Parathyroid adenoma (tissue), 2 donors: ENCODE results near the gene LINGO3.

Source experiments
- H2AFZ ChIP-seq: fragments of 300-600 bp; sonication (generic); one replicate; pipeline ENCODE4 v1.7.0; 2017; ENCODE audit warnings: antibody characterized with exemption, mild to moderate bottlenecking
- H3K27ac ChIP-seq: fragments of 300-600 bp; sonication (generic); one replicate; pipeline ENCODE4 v1.7.0; 2017
- H3K27me3 ChIP-seq: fragments of 300-600 bp; sonication (generic); one replicate; pipeline ENCODE4 v1.7.0; 2017; ENCODE audit warnings: low read length; ENCODE audit not compliant: control insufficient read depth, insufficient read depth
- H3K36me3 ChIP-seq: fragments of 300-600 bp; sonication (generic); one replicate; pipeline ENCODE4 v1.7.0; 2017; ENCODE audit warnings: low read length; ENCODE audit not compliant: control insufficient read depth, insufficient read depth
- H3K4me1 ChIP-seq: fragments of 300-600 bp; sonication (generic); one replicate; pipeline ENCODE4 v1.7.0; 2017; ENCODE audit warnings: control low read depth
- H3K4me2 ChIP-seq: fragments of 300-600 bp; sonication (generic); one replicate; pipeline ENCODE4 v1.7.0; 2017; ENCODE audit warnings: low read length
- H3K4me3 ChIP-seq: fragments of 300-600 bp; sonication (generic); one replicate; pipeline ENCODE4 v1.7.0; 2017; ENCODE audit warnings: low read depth, low read length
- H3K79me2 ChIP-seq: fragments of 300-600 bp; sonication (generic); one replicate; pipeline ENCODE4 v1.7.0; 2017; ENCODE audit warnings: control low read depth
- H3K9ac ChIP-seq: fragments of 300-600 bp; sonication (generic); one replicate; pipeline ENCODE4 v1.7.0; 2017; ENCODE audit warnings: mild to moderate bottlenecking
- H3K9me3 ChIP-seq: fragments of 300-600 bp; sonication (generic); one replicate; pipeline ENCODE4 v1.7.0; 2017; ENCODE audit warnings: low read length; ENCODE audit not compliant: control insufficient read depth
- CTCF ChIP-seq: fragments of 300-600 bp; sonication (generic); IDR thresholded peaks from one replicate; pipeline ENCODE4 v1.7.0; 2017; ENCODE audit warnings: antibody characterized with exemption, mild to moderate bottlenecking
- donor health status: primary hyperparathyroidism.

LINGO3 gene

GRCh38 chr19:2340496-2341243, 32.7 kb upstream of the LINGO3 start:
- H3K4me1 ChIP-seq, result no peaks in the 10 kb centered on the region
- TF ChIP-seq CTCF, result no peak
- no peak overlapping the region for H3K4me3 ChIP-seq
- no peak overlapping the region for H3K4me2 ChIP-seq
- H3K9ac ChIP-seq, result no peak overlapping the region
- no peaks in the 10 kb centered on the region for H3K9me3 ChIP-seq
- no peaks in the 10 kb centered on the region for H3K36me3 ChIP-seq
- H3K27me3 ChIP-seq, result no peaks in the 10 kb centered on the region
- H3K79me2 ChIP-seq, result peaks cover 4% of the 10 kb centered on the region
- H2AFZ ChIP-seq, result no peak overlapping the region
- H3K27ac ChIP-seq, result no peak overlapping the region

- Histone ChIP-seq H2AFZ (no peak overlapping the region), H3K9me3 (no peaks in the 10 kb centered on the region), H3K36me3 (no peaks in the 10 kb centered on the region), H3K9ac (no peak overlapping the region), H3K4me3 (no peak overlapping the region), H3K79me2 (peaks cover 7% of the 10 kb centered on the region), H3K4me1 (no peaks in the 10 kb centered on the region), H3K27me3 (no peaks in the 10 kb centered on the region), H3K27ac (no peak overlapping the region), H3K4me2 (no peak overlapping the region)
- no peak for TF ChIP-seq CTCF
Observed at GRCh38 chr19:2339644-2340310, 31.8 kb upstream of the LINGO3 start.

- Histone ChIP-seq H3K27me3 (no peaks in the 10 kb centered on the region), H3K36me3 (no peaks in the 10 kb centered on the region), H3K4me3 (no peak overlapping the region), H3K9me3 (no peaks in the 10 kb centered on the region), H3K9ac (no peak overlapping the region), H3K79me2 (peaks cover 15% of the 10 kb centered on the region), H3K4me2 (no peak overlapping the region), H2AFZ (no peak overlapping the region), H3K27ac (no peak overlapping the region), H3K4me1 (peaks cover under 1% of the 10 kb centered on the region)
- TF ChIP-seq CTCF, result no peak
Observed at GRCh38 chr19:2338751-2339643, 31.0 kb upstream of the LINGO3 start.

GRCh38 chr19:2338055-2338615, 30.2 kb upstream of the LINGO3 start:
- H2AFZ ChIP-seq, result no peak overlapping the region
- H3K27me3 ChIP-seq, result no peaks in the 10 kb centered on the region
- H3K36me3 ChIP-seq, result no peaks in the 10 kb centered on the region
- no peak overlapping the region for H3K4me3 ChIP-seq
- H3K4me1 ChIP-seq, result peaks cover 8% of the 10 kb centered on the region
- H3K9ac ChIP-seq, result no peak overlapping the region
- no peak overlapping the region for H3K27ac ChIP-seq
- H3K9me3 ChIP-seq, result no peaks in the 10 kb centered on the region
- H3K79me2 ChIP-seq, result peaks cover 19% of the 10 kb centered on the region
- no peak for TF ChIP-seq CTCF
- H3K4me2 ChIP-seq, result no peak overlapping the region
